Transverse colon (tissue), 4 donors: Measurements from ENCODE around the gene MAST4.

Experiments
- CTCF ChIP-seq, 5 experiments: fragments of 200-600 bp in 3 of 5; fragments of 450-650 bp in 2 of 5; sonication (generic) in 3 of 5; IDR thresholded peaks; 1 replicate in 2 of 5; 2 replicates in 3 of 5; pipeline ENCODE4 v1.5.1; 2016 to 2017; ENCODE audit warnings: antibody characterized with exemption in 5 of 5, inconsistent platforms in 3 of 5, mild to moderate bottlenecking in 2 of 5, moderate library complexity in 1 of 5
- POLR2A ChIP-seq: fragments of 450-650 bp; IDR thresholded peaks from one replicate; pipeline ENCODE4 v1.6.1; 2016; ENCODE audit warnings: antibody characterized with exemption, mild to moderate bottlenecking, moderate library complexity
- POLR2AphosphoS5 ChIP-seq, 3 donors: sonication (generic); formaldehyde crosslinking; IDR thresholded peaks; one replicate each; pipeline ENCODE4 v1.6.1; 2016; ENCODE audit warnings: antibody characterized with exemption in 3 of 3

GRCh38 chr5:66860199-66860975, 264.2 kb downstream of the MAST4 start:
- no peak for TF ChIP-seq CTCF (IDR thresholded peaks at IDR 0.05)
- TF ChIP-seq POLR2AphosphoS5 (IDR thresholded peaks at IDR 0.05) = no peak
- TF ChIP-seq POLR2A = no peak
